Neural cell (in vitro differentiated cells): Measurements from ENCODE around the gene SPR. TPM values are rescaled to one million over a fixed set of nuclear protein-coding genes. Genes with fewer than 3 reads are reported as not detected.

Experiments
- H2AFZ ChIP-seq: fragments of 200-600, 300-800 bp; sonication (generic), shearing (Covaris generic); 2 replicates; pipeline ENCODE4 v1.6.0; 2014; ENCODE audit warnings: low read depth, mild to moderate bottlenecking, antibody characterized with exemption, low read length, moderate library complexity
- H3F3A ChIP-seq: fragments of 200-600 bp; shearing (Covaris generic); 2 replicates; pipeline ENCODE4 v1.6.1; 2016; ENCODE audit warnings: mild to moderate bottlenecking, moderate library complexity, mixed read lengths, antibody characterized with exemption, low read length; ENCODE audit not compliant: insufficient read depth, poor library complexity, severe bottlenecking
- H3K27ac ChIP-seq: fragments of 200-600, 300-800 bp; sonication (generic), shearing (Covaris generic); 2 replicates; pipeline ENCODE4 v1.5.1; 2014; ENCODE audit warnings: mild to moderate bottlenecking, low read length, moderate library complexity
- H3K27me3 ChIP-seq: fragments of 300-800, 200-600 bp; sonication (generic), shearing (Covaris generic); 2 replicates; pipeline ENCODE4 v1.6.0; 2014; ENCODE audit warnings: mild to moderate bottlenecking, low read depth, low read length, moderate library complexity; ENCODE audit not compliant: insufficient read depth
- H3K36me3 ChIP-seq: fragments of 300-800, 200-600 bp; sonication (generic), shearing (Covaris generic); 2 replicates; pipeline ENCODE4 v1.5.1; 2014; ENCODE audit warnings: mild to moderate bottlenecking, antibody characterized with exemption, low read length, moderate library complexity; ENCODE audit not compliant: insufficient read depth
- H3K4me2 ChIP-seq: fragments of 300-800, 200-600 bp; sonication (generic), shearing (Covaris generic); 2 replicates; pipeline ENCODE4 v1.6.0; 2014; ENCODE audit warnings: mild to moderate bottlenecking, low read length
- H3K4me3 ChIP-seq: fragments of 300-800, 200-600 bp; sonication (generic), shearing (Covaris generic); 2 replicates; pipeline ENCODE4 v1.5.1; 2014; ENCODE audit warnings: mild to moderate bottlenecking, low read length, moderate library complexity
- H3K79me2 ChIP-seq: fragments of 200-600 bp; shearing (Covaris generic); replicated peaks from 2 replicates; pipeline ENCODE4 v1.6.0; 2014; ENCODE audit warnings: mild to moderate bottlenecking, low read length, moderate library complexity; ENCODE audit not compliant: insufficient read depth
- H3K9ac ChIP-seq: fragments of 300-800, 200-600 bp; sonication (generic), shearing (Covaris generic); 2 replicates; pipeline ENCODE4 v1.6.1; 2016; ENCODE audit warnings: mild to moderate bottlenecking, low read length, mixed read lengths
- H3K9me2 ChIP-seq: fragments of 200-600 bp; shearing (Covaris generic); 2 replicates; pipeline ENCODE4 v1.6.1; 2016; ENCODE audit warnings: mild to moderate bottlenecking, low read length, mixed read lengths; ENCODE audit not compliant: insufficient read depth
- H3K9me3 ChIP-seq: fragments of 200-600, 300-800 bp; sonication (generic), shearing (Covaris generic); 2 replicates; pipeline ENCODE4 v1.6.1; 2016; ENCODE audit warnings: mild to moderate bottlenecking, mixed run types, low read length, moderate library complexity, mixed read lengths
- H4K20me1 ChIP-seq: fragments of 200-600 bp; shearing (Covaris generic); 2 replicates; pipeline ENCODE4 v1.6.1; 2016; ENCODE audit warnings: mild to moderate bottlenecking, mixed run types; ENCODE audit not compliant: insufficient read depth
- EP300 ChIP-seq: fragments of 450-650 bp; conservative IDR thresholded peaks from 2 replicates; pipeline ENCODE4 v1.6.1; 2014; ENCODE audit warnings: antibody characterized with exemption, mild to moderate bottlenecking, moderate library complexity; ENCODE audit not compliant: poor library complexity, severe bottlenecking
- EZH2 ChIP-seq: fragments of 200-600, 300-800 bp; shearing (Covaris generic), sonication (generic); IDR thresholded peaks from 2 replicates; pipeline ENCODE4 v1.6.1; 2014; ENCODE audit warnings: antibody characterized with exemption, low read length, borderline replicate concordance, mild to moderate bottlenecking; ENCODE audit not compliant: insufficient read depth, poor library complexity, severe bottlenecking
- MXI1 ChIP-seq: fragments of 450-650 bp; conservative IDR thresholded peaks from 2 replicates; pipeline ENCODE4 v1.6.1; 2014; ENCODE audit warnings: antibody characterized with exemption, mild to moderate bottlenecking; ENCODE audit not compliant: poor library complexity, severe bottlenecking
- POLR2AphosphoS5 ChIP-seq: IDR thresholded peaks from 2 replicates; pipeline ENCODE4 v1.6.1; 2012
- RAD21 ChIP-seq: fragments of 450-650 bp; conservative IDR thresholded peaks from 2 replicates; pipeline ENCODE4 v1.6.1; 2014; ENCODE audit warnings: antibody characterized with exemption, mild to moderate bottlenecking, moderate library complexity
- TAF1 ChIP-seq: IDR thresholded peaks from 2 replicates; pipeline ENCODE4 v1.6.1; 2012; ENCODE audit warnings: low read depth
- polyA plus RNA-seq: library from polyadenylated mRNA; depleted of rRNA; stranded (reverse); fragments of >200 nt; gene quantifications from 2 replicates; pipeline ENCODE4 v1.2.3, GENCODE V29; 2014
- TF ChIP-seq, protein P1 (sequence below): fragments of 450-650 bp; IDR thresholded peaks from 2 replicates; pipeline ENCODE4 v1.5.1; 2014; ENCODE audit warnings: antibody characterized with exemption, mild to moderate bottlenecking, moderate library complexity; ENCODE audit not compliant: poor library complexity, severe bottlenecking
- TF ChIP-seq, protein P2 (sequence below): IDR thresholded peaks from 2 replicates; pipeline ENCODE4 v1.6.1; 2012; ENCODE audit warnings: borderline replicate concordance

SPR gene
- polyA plus RNA-seq, 1 donor from 2014 or later: 1.8 TPM

DNA sequence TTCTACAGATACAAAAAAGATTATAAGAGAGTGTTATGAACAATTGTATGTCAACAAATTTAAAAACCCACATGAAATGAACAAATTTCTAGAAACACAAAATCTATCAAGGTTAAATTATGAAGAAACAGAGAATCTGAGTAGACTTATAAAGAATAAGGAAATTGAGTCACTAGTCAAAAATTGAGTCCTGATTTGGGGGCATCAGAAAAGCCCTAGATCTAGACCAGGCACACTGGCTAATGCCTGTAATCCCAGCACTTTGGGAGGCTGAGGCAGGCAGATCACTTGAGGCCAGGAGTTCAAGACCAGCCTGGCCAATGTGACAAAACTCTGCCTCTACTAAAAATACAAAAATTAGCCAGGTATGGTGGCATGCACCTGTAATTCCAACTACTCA lies 15.3 kb upstream of the SPR start:
- no peaks in the 10 kb centered on the region for H3F3A ChIP-seq
- peaks cover 3% of the 10 kb centered on the region for H3K9me3 ChIP-seq
- no peaks in the 10 kb centered on the region for H3K9me2 ChIP-seq
- no peak overlapping the region for H3K27ac ChIP-seq
- no peak overlapping the region for H2AFZ ChIP-seq
- H3K27me3 ChIP-seq: no peaks in the 10 kb centered on the region
- H3K36me3 ChIP-seq: no peaks in the 10 kb centered on the region
- no peaks in the 10 kb centered on the region for H4K20me1 ChIP-seq
- TF ChIP-seq TAF1 (no peak), MXI1 (no peak), POLR2AphosphoS5 (no peak), EP300 (no peak), RAD21 (no peak), EZH2 (no peak)
- TF ChIP-seq, protein P1, sequence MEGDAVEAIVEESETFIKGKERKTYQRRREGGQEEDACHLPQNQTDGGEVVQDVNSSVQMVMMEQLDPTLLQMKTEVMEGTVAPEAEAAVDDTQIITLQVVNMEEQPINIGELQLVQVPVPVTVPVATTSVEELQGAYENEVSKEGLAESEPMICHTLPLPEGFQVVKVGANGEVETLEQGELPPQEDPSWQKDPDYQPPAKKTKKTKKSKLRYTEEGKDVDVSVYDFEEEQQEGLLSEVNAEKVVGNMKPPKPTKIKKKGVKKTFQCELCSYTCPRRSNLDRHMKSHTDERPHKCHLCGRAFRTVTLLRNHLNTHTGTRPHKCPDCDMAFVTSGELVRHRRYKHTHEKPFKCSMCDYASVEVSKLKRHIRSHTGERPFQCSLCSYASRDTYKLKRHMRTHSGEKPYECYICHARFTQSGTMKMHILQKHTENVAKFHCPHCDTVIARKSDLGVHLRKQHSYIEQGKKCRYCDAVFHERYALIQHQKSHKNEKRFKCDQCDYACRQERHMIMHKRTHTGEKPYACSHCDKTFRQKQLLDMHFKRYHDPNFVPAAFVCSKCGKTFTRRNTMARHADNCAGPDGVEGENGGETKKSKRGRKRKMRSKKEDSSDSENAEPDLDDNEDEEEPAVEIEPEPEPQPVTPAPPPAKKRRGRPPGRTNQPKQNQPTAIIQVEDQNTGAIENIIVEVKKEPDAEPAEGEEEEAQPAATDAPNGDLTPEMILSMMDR: no peak
- TF ChIP-seq, protein P2, sequence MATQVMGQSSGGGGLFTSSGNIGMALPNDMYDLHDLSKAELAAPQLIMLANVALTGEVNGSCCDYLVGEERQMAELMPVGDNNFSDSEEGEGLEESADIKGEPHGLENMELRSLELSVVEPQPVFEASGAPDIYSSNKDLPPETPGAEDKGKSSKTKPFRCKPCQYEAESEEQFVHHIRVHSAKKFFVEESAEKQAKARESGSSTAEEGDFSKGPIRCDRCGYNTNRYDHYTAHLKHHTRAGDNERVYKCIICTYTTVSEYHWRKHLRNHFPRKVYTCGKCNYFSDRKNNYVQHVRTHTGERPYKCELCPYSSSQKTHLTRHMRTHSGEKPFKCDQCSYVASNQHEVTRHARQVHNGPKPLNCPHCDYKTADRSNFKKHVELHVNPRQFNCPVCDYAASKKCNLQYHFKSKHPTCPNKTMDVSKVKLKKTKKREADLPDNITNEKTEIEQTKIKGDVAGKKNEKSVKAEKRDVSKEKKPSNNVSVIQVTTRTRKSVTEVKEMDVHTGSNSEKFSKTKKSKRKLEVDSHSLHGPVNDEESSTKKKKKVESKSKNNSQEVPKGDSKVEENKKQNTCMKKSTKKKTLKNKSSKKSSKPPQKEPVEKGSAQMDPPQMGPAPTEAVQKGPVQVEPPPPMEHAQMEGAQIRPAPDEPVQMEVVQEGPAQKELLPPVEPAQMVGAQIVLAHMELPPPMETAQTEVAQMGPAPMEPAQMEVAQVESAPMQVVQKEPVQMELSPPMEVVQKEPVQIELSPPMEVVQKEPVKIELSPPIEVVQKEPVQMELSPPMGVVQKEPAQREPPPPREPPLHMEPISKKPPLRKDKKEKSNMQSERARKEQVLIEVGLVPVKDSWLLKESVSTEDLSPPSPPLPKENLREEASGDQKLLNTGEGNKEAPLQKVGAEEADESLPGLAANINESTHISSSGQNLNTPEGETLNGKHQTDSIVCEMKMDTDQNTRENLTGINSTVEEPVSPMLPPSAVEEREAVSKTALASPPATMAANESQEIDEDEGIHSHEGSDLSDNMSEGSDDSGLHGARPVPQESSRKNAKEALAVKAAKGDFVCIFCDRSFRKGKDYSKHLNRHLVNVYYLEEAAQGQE: no peak
- H3K79me2 ChIP-seq: no peaks in the 10 kb centered on the region
- H3K4me3 ChIP-seq: no peak overlapping the region
- H3K9ac ChIP-seq: no peak overlapping the region
- no peak overlapping the region for H3K4me2 ChIP-seq

DNA sequence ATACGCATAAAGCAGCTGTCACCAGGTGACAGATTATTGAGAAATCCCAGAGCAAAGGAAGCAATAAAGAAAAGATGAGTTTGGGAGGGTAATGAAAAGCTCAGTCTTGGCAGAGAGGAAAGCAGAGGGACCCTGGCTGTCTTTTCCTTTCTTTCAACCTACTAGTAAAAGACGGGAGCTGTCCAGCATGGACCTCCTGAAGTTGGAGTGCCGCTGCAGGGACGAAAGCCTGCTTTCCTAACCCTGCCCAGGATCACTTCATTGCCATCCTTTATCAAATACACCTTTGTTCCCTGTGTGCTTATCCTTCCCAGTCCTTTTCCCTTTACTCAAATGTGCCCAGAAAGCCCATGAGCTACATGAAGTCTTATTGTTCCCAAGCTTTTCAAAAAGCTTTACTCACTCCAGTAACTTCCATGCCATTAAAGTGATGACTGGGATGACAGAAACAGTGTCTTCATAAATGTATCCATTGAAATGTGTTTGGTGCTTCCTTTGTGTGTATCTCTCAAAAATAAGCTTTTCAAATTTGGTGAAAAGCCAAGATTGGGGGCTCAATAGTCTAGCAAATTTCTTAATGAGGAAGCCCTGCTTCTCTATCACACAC lies 3.7 kb upstream of the SPR start:
- Histone ChIP-seq H3K4me2 (no peak overlapping the region), H3K9me3 (no peaks in the 10 kb centered on the region), H3K9me2 (no peaks in the 10 kb centered on the region), H3K4me3 (no peak overlapping the region), H3K27ac (no peak overlapping the region), H3F3A (no peaks in the 10 kb centered on the region), H4K20me1 (no peaks in the 10 kb centered on the region), H2AFZ (no peak overlapping the region), H3K36me3 (no peaks in the 10 kb centered on the region), H3K9ac (no peak overlapping the region), H3K27me3 (peaks cover 58% of the 10 kb centered on the region), H3K79me2 (no peaks in the 10 kb centered on the region)
- TF ChIP-seq POLR2AphosphoS5 (no peak), EP300 (no peak), EZH2 (no peak)
- TF ChIP-seq, protein P2: peak; percentile 69
